ENCODE results near the gene AFF2. TPM values are rescaled to one million over a fixed set of nuclear protein-coding genes. Genes with fewer than 3 reads are reported as not detected.

The AFF2 gene
- total and polyA plus RNA-seq, 12 donors = 0.07 to 17.9 (median 1.7) TPM

GRCh38 chrX:148872881-148873280, 372.5 kb downstream of the AFF2 start:
- H3K27me3 ChIP-seq = no peaks in the 10 kb centered on the region
- WGBS, 4 donors = 60 to 90% (median 64%) methylated on average over 1 to 4 of the region's 4 CpGs
- no peak overlapping the region for H3K4me3 ChIP-seq
- DNase-seq = no peak
- H3K27ac ChIP-seq = no peak overlapping the region
- TF ChIP-seq CTCF (IDR thresholded peaks at IDR 0.05) = no peak
- TF ChIP-seq POLR2A (IDR thresholded peaks at IDR 0.05) = no peak
- H3K9me3 ChIP-seq (replicated peaks in 1 of 3) = no peaks in the 10 kb centered on the region
- intact Hi-C loops (cut with DNase I) = no loop called here
- H3K36me3 ChIP-seq (replicated peaks in 1 of 2) = no peaks in the 10 kb centered on the region
- H3K4me1 ChIP-seq (replicated peaks in 1 of 2) = no peaks in the 10 kb centered on the region

- Histone ChIP-seq H3K36me3 (replicated peaks in 1 of 2) (no peaks in the 10 kb centered on the region), H3K27ac (no peak overlapping the region), H3K4me1 (replicated peaks in 1 of 2) (no peaks in the 10 kb centered on the region), H3K4me3 (no peak overlapping the region), H3K27me3 (no peaks in the 10 kb centered on the region), H3K9me3 (replicated peaks in 1 of 3) (no peaks in the 10 kb centered on the region)
- TF ChIP-seq POLR2A (IDR thresholded peaks at IDR 0.05) (no peak), CTCF (IDR thresholded peaks at IDR 0.05) (no peak)
- DNase-seq = no peak
- intact Hi-C loops (cut with DNase I) = no loop called here
- WGBS, 4 donors = 64 to 69% (median 67%) methylated on average over 3 of the region's 3 CpGs
Observed at GRCh38 chrX:148874636-148875246, 374.3 kb downstream of the AFF2 start.

- H3K9me3 ChIP-seq (replicated peaks in 1 of 3) = no peaks in the 10 kb centered on the region
- H3K36me3 ChIP-seq (replicated peaks in 1 of 2) = no peaks in the 10 kb centered on the region
- intact Hi-C loops (cut with DNase I) = no loop called here
- WGBS, 4 donors = 80 to 86% (median 84%) methylated on average over 5 of the region's 5 CpGs
- H3K4me3 ChIP-seq = no peak overlapping the region
- no peaks in the 10 kb centered on the region for H3K4me1 ChIP-seq (replicated peaks in 1 of 2)
- H3K27me3 ChIP-seq = no peaks in the 10 kb centered on the region
- no peak overlapping the region for H3K27ac ChIP-seq
- no peak for DNase-seq
- TF ChIP-seq POLR2A (IDR thresholded peaks at IDR 0.05) = no peak
- no peak for TF ChIP-seq CTCF (IDR thresholded peaks at IDR 0.05)
Observed at GRCh38 chrX:148878371-148878770, 378.0 kb downstream of the AFF2 start.

GRCh38 chrX:148885203-148885602, 384.8 kb downstream of the AFF2 start:
- no peak for DNase-seq
- intact Hi-C loops (cut with DNase I) = no loop called here
- Histone ChIP-seq H3K4me1 (replicated peaks in 1 of 2) (no peaks in the 10 kb centered on the region), H3K4me3 (no peak overlapping the region), H3K36me3 (replicated peaks in 1 of 2) (no peaks in the 10 kb centered on the region), H3K27me3 (no peaks in the 10 kb centered on the region), H3K9me3 (replicated peaks in 1 of 3) (no peaks in the 10 kb centered on the region), H3K27ac (no peak overlapping the region)
- TF ChIP-seq POLR2A (IDR thresholded peaks at IDR 0.05) (no peak), CTCF (IDR thresholded peaks at IDR 0.05) (no peak)
- WGBS, 4 donors = 56 to 80% (median 67%) methylated on average over 2 to 3 of the region's 3 CpGs
